AML-193 (cell line): ENCODE data around the gene TMEM120B.
A peak's percentile ranks its signal among the peaks of the same experiment; 100 is the strongest.
"Not testable (repeated sequence)": the region's sequence is repeated elsewhere in the genome, so short reads cannot be mapped to it uniquely, and the experiment has no call there.

Experiments used
- DNase-seq, 2 experiments: peaks; one replicate each; lab custom pipeline; 2025; lab: John Stamatoyannopoulos, UW

The TMEM120B gene

DNA sequence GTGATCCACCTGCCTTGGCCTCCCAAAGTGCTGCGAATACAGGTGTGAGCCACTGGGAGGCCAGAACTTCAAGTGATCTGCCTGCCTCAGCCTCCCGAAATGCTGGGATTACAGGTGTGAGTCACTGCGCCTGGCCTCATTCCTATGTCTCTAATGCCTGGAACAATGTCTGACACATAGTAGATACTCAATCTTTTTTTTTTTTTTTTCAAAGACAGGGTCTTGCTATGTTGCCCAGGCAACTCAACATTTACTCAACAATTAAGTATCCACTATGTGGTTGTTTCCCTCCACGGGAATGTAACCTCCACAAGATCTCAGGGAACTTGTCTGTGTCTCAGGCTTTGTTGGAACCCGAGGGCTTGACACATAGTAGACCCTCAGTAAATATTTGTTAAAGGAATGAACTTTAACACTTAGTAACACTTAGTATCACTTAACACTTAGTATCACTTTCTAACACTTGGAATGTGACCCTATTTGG lies 3.0 kb upstream of the TMEM120B start:
- DNase-seq = no peak

DNA sequence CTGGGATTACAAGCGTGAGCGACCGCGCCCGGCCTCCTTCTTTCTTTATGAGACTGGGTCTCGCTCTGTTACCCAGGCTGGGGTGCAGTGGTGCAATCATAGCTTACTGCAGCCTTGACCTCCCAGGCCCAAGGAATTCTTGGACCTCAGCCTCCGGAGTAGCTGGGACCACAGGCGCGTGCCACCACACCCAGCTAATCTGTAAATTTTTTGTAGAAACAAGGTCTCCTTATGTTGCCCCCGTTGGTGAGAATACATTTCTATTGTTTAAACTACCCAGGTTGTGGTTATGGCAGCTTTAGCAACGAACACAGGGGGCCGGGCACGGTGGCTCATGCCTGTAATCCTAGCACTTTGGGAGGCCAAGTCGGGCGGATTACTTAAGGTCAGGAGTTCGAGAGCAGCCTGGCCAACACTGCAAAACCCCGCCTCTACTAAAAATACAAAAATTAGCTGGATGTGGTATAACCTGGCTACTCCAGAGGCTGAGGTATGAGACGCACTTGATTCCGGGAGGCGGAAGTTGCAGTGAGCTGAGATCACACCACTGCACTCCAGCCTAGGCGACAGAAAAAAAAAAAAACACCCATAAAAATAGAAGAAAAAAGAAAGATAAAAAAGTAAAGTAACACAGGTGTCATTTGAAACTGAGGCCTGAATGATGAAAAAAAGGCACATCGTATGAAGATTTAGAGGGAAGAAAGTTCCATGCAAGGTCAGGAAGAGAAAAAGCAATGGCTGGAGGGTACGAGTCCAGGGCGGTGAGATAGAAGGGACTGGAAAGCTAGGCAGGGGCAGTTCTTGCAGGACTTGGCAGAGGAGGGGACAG lies 977 bp upstream of the TMEM120B start:
- DNase-seq = peak; percentile 17 to 19

DNA sequence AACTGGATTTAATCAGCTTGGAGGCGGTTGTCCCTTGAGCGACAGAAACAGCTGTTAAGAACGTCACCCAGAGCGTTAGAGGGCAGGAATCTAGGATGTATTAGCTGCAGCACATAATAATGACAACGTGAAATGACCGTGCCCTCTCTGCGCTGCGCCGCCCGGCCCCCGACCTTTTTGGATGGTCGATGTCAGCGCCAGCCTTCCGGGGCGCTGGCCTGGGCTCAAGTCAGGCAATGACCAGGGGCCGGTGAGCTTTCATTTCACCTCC lies 427 bp upstream of the TMEM120B start:
- no peak for DNase-seq

DNA sequence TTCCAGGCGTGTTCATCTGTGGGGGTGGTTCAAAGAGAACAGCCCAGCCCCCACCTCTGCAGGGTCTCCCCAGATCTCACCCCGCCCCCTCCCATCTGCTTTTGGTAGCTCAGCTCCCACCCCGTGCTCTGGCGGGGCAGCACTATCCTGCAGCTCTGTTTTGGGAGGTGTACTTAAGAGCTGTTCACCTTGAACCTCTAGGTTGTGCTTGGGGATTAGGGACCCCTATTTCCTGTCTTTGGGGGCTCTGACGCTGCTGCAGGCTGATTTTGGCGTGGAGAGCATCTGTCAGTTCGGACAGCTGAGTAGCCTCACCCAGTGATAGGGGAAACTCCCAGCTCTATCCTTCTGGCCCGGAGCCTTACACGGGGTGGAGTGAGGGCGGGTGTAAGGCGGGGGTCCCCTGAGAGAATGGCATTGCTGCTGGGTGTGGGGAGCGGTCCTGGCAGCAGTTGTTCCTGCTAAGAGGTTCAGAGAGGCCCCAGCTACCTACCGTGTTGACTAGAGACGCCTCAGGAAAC lies 765 bp downstream of the TMEM120B start:
- no peak for DNase-seq

DNA sequence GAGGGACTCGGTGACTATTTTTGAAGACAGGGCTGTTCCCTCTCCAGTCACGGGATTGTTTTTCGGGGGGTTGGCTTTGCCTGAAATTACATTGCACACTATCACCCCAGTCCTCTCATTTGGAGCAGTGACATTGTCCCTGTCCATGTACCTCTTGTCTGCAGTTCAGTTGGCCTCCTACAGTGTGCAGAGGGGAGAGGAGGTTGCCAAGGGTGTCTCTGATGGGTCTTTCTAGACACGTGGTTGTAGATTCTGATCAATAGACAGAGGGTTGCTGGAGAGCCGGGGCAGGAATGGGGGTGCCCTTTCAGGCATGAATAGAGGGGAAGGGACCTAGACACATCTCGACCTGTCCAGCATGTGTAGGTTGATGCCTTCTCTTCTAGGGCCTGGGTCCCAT lies 1.2 kb downstream of the TMEM120B start:
- DNase-seq = peak; percentile 10 to 31

DNA sequence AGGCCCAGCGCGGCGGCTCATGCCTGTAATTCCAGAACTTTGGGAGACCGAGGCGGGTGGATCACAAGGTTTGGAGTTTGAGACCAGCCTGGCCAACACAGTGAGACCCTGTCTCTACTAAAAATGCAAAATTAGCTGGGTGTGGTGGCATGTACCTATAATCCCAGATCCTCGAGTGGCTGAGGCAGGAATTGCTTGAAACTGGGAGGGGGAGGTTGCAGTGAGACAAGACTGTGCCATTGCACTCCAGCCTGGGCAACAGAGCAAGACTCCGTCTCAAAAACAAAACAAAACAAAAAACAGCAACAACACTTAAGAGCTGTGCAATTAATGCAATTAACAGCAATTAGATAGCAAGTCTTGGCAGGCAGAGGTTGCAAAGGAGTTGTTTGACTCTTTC lies 2.5 kb downstream of the TMEM120B start:
- DNase-seq = not testable (repeated sequence)

DNA sequence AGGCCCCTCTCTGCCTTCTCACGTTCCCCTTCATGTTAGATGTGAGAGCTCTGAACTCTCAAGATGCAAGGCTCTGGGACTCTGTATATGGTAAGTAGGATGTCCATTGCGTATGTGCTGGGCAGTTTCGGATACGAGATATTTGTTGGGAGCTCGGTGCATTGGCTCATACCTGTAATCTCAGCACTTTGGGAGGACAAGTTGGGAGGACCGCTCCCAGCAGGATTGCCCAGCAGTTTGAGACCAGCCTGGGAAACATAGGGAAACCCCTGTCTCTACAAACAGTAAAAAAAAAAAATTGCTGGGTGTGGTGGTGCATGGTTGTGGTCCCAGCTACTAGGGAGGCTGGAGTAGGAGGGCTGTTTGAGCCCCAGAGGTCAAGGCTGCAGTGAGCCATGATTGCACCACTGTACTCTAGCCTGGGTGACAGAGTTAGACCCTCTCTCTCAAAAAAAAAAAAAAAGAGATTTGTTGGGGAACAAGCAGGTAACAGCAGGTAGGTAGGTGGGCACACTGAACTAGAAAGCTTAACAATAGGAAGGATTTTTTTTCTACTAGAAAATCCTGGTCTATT lies 3.4 kb downstream of the TMEM120B start:
- no peak for DNase-seq

DNA sequence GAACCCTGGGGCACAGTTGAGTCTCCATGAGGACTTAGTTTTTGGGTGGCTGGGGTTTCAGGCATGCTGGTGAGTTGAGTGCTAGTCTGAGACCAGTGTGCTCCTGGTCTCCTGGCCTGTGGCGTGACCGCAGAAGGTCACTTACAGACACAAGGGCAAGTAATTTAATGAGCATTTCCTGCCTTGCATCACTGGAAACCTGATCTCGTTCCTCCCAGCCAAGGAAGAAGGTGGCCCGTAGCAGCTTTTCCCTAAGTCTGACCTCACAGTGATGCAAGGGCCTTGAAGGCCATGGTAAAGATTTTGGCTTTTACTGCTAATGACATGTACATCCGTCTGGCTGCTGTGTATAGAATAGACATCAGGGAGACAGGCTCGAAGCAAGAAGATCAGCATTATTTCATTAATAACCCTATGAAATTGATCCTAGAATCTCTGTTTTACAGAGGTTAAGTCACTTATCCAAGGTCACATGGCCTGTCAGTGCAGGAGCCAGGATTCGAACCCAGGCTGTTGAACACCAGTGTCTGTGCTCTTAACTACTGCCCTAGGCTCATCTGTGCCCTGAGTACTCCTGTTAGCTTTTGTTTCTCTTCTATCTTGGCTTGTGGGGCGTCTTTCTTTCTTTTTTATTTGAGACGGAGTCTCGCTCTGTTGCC lies 4.6 kb downstream of the TMEM120B start:
- DNase-seq = no peak

DNA sequence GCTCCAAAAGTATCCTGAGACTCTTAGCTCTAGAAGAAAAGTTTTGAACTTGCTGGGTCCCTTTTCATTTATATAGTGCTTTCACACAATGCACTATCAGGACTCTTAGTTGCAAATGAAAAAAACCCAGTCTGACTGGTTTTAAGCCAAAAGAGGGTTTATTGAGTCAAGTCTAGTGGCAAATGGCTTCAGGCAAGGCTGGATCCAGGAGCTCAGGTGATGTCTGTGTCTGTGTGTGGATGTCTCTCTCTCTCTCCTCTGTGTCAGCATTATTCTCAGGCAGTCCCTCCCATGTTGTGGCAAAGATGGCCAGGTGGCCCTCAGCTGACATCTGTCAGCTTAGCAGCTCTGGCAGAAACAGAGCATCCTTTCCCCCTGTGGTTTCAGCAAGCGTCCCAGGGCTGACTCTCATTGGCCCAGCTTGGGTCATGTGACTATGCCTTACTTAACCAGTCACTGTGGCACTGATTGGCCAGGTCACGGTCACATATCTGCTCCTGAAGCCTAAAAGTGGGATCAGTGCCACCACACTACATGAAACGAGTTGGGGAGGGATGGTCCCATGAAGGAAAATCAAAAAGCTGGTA lies 6.2 kb downstream of the TMEM120B start:
- DNase-seq = no peak

DNA sequence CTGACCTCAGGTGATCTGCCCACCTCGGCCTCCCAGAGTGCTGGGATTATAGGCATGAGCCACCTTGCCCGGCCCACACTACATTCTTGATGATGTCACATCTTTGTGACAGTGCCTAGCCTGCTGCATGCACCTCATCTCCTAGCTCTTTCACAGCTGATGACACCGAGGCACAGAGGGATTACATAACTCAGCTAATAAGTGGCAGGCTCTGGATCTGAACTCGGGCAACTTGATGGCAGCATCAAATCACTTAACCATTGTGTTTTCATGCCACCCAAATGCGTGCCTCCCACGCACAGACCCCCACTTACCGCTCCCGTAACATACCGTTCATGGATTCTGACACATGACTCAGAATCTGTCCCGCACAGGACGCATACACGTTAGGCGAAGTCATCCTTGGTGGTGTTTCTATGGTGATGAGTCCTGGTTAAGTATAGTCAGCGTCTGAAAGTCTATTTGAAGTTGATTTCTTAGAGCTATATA lies 7.4 kb downstream of the TMEM120B start:
- DNase-seq = no peak

DNA sequence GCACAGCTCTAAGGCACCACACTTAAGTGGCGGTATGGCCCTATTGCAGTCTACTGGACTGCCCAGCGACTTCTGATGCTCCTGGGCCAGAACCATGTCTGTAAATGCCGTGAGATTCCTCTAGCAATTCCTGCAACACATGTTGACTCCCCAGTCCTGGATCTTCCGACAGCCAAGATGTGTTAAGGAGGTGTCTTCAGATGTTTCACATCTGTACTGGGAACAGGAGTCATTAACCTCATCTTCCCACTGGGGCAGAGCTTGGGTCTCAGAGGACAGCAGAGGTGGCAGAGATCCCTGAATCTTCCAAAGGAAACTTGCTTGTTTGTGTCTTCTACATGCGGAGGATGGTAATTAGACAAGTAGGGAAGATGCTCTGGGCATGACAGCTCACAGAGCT lies 8.2 kb downstream of the TMEM120B start:
- no peak for DNase-seq

DNA sequence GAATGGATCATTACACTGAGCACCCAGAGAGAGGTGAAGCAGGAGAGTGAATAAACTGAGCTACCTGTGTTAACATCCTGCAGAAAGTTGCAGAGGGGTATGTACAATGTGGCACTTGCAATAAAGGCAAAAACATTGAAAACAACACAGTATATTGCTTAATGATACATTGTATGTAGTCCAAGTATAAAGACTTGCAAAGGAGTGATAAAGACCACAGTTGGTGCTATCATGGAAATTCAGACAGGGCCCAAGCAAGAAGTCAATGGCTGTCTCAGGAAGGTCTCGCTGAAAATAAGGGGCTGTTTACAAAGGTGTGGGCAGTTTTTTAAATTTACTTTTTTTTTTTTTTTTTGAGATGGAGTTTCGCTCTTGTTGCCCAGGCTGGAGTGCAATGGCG lies 10.0 kb downstream of the TMEM120B start:
- DNase-seq = no peak

DNA sequence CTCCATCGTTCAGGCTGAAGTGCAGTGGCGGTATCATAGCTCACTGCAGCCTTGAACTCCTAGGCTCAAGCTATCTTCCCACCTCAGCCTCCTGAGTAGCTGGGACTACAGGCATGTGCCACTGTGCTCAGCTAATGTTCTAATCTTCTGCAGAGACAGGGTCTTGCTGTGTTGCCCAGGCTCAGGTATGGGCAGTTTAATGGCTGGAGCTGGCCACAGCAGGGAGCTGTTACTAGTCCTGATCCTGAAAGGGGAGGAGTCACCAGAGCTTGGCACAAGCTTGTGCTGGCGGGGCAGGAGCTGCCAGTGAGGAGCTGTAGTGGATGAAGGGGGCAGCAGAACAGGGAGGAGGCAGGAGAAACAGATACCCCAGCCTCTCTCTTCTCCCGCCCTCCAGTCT lies 10.6 kb downstream of the TMEM120B start:
- DNase-seq = no peak

DNA sequence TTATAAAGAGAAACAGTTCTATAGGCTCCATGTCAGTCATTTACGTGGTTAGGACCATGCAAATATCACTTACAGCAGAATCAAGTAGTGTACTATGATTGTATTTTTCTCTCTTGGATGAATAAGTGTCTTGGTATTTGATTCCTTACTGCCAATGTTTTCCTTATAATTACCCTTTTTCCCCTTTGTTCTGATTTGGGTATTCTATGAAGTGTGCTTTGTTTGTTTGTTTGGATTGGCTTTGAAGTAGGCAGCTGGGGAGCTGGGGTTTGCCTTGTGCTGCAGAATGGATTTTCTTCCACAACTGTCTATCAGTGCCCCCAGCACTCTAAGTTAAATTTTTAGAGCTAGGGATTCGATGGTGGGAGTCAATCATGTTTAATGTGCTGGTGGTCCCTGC lies 12.4 kb downstream of the TMEM120B start:
- DNase-seq = no peak

DNA sequence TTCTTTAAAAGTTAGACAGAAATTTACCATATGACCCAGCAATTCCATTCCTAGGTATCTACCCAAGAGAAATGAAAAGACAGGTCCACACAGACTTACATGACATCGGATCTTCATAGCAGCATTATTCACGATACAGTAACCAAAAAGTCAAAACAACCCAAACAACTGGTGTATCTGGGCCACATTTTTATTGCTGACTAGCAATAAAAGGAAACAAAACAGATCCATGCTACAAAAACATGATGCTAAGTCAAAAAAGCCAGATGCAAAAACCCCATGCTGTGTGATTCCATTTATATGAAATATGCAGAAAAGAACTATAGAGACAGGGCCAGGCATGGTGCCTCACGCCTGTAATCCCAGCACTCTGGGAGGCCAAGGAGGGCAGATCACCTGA lies 12.9 kb downstream of the TMEM120B start:
- no peak for DNase-seq

DNA sequence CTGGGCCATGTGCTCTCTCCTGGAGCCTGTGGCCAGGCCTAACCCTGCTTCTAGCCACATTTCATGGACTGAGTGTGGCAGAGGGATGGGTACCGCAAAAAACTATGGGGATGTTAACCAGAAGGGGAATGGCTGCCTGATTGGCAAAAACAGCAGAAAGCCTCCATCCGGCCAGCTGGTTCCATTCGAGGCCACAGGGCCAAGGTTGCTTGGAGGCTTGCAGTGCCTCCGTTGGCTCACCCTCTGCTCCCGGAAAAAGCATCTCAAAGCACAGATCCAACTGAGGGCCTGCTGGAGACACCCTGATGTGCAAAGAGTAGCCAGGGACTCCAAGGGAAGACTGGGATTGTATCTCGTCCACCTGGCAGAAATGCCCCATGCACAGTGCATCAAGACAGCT lies 16.5 kb downstream of the TMEM120B start:
- DNase-seq = no peak

DNA sequence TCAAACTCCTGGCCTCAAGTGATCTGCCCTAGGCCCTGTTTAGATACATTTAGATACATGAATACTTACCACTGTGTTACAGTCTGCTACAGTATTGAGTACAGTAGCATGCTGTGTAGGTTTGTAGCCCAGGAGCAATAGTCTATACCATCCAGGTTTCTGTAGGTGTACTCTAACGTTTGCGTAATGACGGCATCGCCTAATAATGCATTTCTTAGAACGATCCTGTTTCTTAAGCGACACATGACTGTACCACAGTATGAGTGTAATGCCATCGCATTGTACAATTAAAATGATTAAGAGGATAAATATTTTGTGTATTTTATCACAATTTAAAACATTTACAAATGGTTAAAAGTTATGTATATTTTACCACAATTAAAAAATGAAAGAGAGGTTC lies 18.9 kb downstream of the TMEM120B start:
- no peak for DNase-seq

DNA sequence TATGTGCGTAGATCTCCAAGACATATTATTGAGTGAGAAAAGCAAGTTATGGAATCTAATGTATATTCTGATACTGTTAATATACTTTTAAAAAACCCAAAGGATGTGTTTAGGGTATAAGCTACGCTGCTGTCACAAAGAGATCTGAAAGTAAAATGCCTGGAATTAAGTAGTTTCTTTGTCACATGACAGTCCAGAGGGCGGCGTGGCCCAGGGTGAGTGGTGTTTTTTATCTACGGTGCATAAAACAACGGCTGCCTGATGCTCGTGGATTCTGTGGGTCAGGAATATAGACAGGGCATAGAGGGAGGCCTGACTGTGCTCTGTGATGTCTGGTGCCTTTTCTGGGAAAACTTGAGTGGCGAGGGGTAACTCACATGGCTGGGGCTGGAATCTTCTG lies 21.3 kb downstream of the TMEM120B start:
- DNase-seq = no peak

DNA sequence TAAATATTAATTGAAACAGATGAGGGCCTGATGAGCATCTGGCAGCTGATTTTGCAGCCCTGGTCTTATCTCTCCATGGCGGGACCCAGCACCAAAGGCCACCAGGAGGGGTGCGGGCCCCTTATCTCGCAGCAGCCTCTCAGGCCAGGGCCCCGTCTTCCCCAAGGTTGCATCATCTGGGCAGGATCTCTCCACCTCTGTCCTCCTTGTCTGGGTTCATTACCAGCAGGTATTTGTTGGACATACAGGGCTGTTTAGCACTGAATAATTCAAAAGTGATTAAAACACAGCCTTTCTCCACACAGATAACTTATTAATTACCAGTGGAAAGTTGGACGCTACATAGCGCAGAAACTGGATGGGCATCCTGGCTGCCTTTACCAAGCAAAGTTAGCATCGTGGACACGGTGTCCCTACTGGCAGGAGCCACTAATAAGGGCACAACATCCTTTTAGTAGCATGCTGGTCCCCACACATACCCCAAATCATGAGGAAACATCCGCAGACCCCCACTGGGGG lies 25.8 kb downstream of the TMEM120B start:
- no peak for DNase-seq

DNA sequence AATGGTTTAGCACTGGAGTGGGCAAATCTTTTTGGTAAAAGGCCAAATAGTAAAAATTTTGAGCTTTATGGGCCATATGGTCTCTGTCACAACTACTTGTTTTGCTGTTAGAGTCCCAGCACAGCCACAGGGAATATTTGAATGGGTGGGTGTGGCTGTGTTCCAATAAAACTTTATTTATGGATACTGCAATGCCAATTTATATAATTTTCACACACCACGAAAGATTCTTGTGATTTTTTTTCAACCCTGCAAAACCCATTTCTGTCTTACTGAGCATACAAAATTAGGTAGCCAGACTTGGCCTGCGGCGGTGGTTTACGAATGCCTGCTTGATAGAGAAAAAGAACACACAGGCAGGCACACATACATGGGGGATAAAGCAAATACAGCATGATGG lies 28.3 kb downstream of the TMEM120B start:
- DNase-seq = no peak

DNA sequence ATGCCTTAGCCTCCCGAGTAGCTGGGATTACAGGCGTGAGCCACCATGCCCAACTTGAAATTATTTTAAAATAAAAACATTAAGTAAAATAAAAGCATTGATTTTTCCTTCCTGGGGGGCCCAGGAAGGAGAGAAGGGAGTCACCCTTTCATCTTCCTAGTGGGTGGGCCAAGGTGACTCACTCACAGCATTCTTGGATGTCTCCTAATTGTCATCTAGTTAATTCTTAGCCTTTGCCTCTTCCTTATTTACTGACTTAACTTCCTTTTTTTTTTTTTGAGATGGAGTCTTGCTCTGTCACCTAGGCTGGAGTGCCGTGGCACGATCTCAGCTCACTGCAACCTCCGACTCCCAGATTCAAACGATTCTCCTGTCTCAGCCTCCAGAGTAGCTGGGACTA lies 29.2 kb downstream of the TMEM120B start:
- DNase-seq = peak in 1 of 2 experiments; percentile 10

DNA sequence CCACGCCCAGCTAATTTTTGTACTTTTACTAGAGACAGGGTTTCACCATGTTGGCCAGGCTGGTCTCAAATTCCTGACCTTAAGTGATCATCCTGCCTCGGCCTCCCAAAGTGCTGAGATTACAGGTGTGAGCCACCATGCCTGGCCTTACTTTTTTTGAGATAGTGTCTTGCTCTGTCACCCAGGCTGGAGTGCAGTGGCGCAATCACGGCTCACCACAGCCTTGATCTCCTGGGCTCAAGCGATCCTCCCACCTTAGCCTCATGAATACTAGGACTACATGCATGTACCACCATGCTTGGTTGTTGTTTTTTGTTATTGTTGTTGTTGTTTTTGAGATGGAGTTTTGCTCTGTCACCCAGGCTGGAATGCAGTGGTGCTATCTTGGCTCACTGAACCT lies 33.0 kb downstream of the TMEM120B start:
- not testable (repeated sequence) for DNase-seq

DNA sequence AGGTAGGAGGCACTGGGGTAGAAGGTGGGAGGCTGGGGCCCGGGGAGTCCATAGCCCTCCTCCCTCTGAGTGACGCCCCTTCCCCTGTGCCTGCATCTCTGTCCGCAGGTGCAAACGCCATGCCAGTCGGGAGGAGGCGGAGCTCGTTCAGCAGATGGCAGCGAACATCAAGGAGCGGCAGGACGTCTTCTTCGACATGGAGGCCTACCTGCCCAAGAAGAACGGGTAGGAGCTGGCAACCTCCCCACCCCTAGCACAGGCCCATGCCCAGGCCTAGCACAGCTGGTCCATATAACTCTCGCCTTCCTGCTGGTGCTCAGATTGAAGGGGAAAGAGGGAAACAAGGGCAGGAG lies 35.6 kb downstream of the TMEM120B start:
- DNase-seq = no peak
